Measurements from ENCODE around the gene KIF5B. TPM values are rescaled to one million over a fixed set of nuclear protein-coding genes. Genes with fewer than 3 reads are reported as not detected.
A peak's percentile ranks its signal among the peaks of the same experiment; 100 is the strongest.
"Not testable (repeated sequence)": the region's sequence is repeated elsewhere in the genome, so short reads cannot be mapped to it uniquely, and the experiment has no call there.

KIF5B gene
- total RNA-seq, 5 donors from 2014 or later (not counting 1 experiment from before 2014, with no cell fraction given) = 42.3 to 51.9 (median 44.8) TPM

DNA sequence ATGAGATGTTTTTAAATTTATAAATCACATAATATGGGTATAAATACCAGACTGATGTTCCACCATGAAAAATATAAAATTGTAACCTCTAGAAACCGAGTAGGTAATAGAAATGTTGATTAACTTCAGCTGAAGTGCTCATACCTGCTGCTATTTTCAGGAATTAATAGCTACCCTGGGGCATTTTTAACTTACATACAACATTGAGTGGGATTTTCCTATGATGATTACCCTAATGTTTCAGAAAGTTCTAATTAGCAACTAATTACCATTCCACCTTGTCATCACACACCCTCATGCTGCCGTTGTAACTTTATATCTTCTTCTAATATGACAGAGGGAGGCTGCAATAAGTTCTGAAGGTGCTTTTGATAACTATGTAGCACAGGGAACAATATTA is 74.1 kb downstream of the KIF5B start:
- DNase-seq (no peak), ATAC-seq (replicated peaks in 1 of 4) (no peak)
- Histone ChIP-seq H3K9me3 (no peaks in the 10 kb centered on the region), H3K36me3 (ENCODE audit: control insufficient read depth in 2 of 2, extremely low read depth in 1 of 2, insufficient read depth in 1 of 2, low read length in 1 of 2) (no peaks in the 10 kb centered on the region), H3K4me3 (ENCODE audit: control insufficient read depth in 1 of 2, extremely low read depth in 1 of 2, low read length in 1 of 2) (no peak overlapping the region), H3K4me1 (ENCODE audit: control insufficient read depth in 1 of 2, extremely low read depth in 1 of 2, insufficient read depth in 2 of 2, low read length in 2 of 2) (peaks cover 7 to 10% of the 10 kb centered on the region in 2 experiments), H3K27ac (ENCODE audit: low read length) (no peak overlapping the region), H3K27me3 (replicated peaks in 1 of 2; ENCODE audit: control insufficient read depth in 2 of 2, extremely low read depth in 1 of 2, insufficient read depth in 2 of 2, low read length in 1 of 2) (peaks cover 0 to 3% of the 10 kb centered on the region in 2 experiments)
- ChIA-PET POLR2A (no interaction called here), CTCF (no interaction called here)
- peaks cover 10% of the 10 kb centered on the region in 3 donors for H3K4me1 Mint-ChIP-seq
- H3K27ac Mint-ChIP-seq = no peak overlapping the region
- H3K36me3 Mint-ChIP-seq = no peaks in the 10 kb centered on the region
- no peaks in the 10 kb centered on the region for H3K27me3 Mint-ChIP-seq
- WGBS (ENCODE audit: insufficient coverage) = no CpG with 5 or more reads among the region's 2 CpGs
- H3K9me3 Mint-ChIP-seq = peaks cover 0 to 3% (median 3%) of the 10 kb centered on the region in 3 donors
- H3K4me3 Mint-ChIP-seq = no peak overlapping the region

DNA sequence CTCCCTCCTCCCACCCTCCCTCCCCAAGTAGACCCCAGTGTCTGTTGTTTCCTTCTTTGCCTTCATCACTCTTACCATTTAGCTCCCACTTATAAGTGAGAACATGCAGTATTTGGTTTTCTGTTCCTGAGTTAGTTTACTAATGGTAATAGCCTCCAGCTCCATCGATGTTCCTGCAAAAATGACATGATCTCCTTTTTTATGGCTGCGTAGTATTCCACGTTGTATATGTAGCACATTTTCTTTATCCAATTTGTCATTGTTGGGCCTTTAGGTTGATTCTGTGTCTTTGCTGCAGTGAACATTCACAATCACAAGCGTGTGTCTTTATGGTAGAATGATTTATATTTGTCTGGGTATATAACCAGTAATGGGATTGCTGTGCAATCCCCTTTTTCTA is 75.8 kb downstream of the KIF5B start:
- no CpG with 5 or more reads among the region's 4 CpGs for WGBS (ENCODE audit: insufficient coverage)
- H3K4me3 ChIP-seq (ENCODE audit: control insufficient read depth in 1 of 2, extremely low read depth in 1 of 2, low read length in 1 of 2) = no peak overlapping the region
- H3K27ac Mint-ChIP-seq = no peak overlapping the region
- ChIA-PET POLR2A (no interaction called here), CTCF (interaction anchor here in 1 of 2 donors (0.6 kb wide), 1 partner anchor 117 kb away, joined by 4 read pairs; no protein-coding TSS in a partner anchor)
- peaks cover 0 to 3% (median 3%) of the 10 kb centered on the region in 3 donors for H3K9me3 Mint-ChIP-seq
- H3K36me3 Mint-ChIP-seq = no peaks in the 10 kb centered on the region
- H3K9me3 ChIP-seq = no peaks in the 10 kb centered on the region
- DNase-seq (no peak), ATAC-seq (replicated peaks in 1 of 4) (no peak)
- peaks cover 14 to 23% (median 22%) of the 10 kb centered on the region in 3 donors for H3K4me1 Mint-ChIP-seq
- H3K27ac ChIP-seq (ENCODE audit: low read length) = no peak overlapping the region
- peaks cover 0 to 3% of the 10 kb centered on the region in 2 experiments for H3K27me3 ChIP-seq (replicated peaks in 1 of 2; ENCODE audit: control insufficient read depth in 2 of 2, extremely low read depth in 1 of 2, insufficient read depth in 2 of 2, low read length in 1 of 2)
- H3K4me1 ChIP-seq (ENCODE audit: control insufficient read depth in 1 of 2, extremely low read depth in 1 of 2, insufficient read depth in 2 of 2, low read length in 2 of 2) = peaks cover 7 to 10% of the 10 kb centered on the region in 2 experiments
- no peaks in the 10 kb centered on the region for H3K36me3 ChIP-seq (ENCODE audit: control insufficient read depth in 2 of 2, extremely low read depth in 1 of 2, insufficient read depth in 1 of 2, low read length in 1 of 2)
- H3K27me3 Mint-ChIP-seq = no peaks in the 10 kb centered on the region
- no peak overlapping the region for H3K4me3 Mint-ChIP-seq

DNA sequence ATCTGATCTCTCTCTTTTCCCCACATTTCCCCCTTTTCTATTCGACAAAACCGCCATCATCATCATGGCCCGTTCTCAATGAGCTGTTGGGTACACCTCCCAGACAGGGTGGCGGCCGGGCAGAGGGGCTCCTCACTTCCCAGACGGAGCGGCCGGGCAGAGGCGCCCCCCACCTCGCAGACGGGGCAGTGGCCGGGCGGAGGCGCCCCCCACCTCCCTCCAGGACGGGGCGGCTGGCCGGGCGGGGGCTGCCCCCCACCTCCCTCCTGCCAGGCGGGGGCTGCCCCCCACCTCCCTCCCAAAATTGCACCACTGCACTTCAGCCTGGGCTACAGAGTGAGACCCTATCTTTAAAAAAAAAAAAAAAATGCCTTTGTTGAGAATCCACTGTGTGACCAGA is 77.2 kb downstream of the KIF5B start:
- H3K4me3 ChIP-seq (ENCODE audit: control insufficient read depth in 1 of 2, extremely low read depth in 1 of 2, low read length in 1 of 2); POLR2A ChIA-PET; H3K4me3 Mint-ChIP-seq; H3K27me3 ChIP-seq (replicated peaks in 1 of 2; ENCODE audit: control insufficient read depth in 2 of 2, extremely low read depth in 1 of 2, insufficient read depth in 2 of 2, low read length in 1 of 2); H3K9me3 Mint-ChIP-seq; H3K27ac Mint-ChIP-seq; CTCF ChIA-PET; H3K36me3 ChIP-seq (ENCODE audit: control insufficient read depth in 2 of 2, extremely low read depth in 1 of 2, insufficient read depth in 1 of 2, low read length in 1 of 2); H3K9me3 ChIP-seq; H3K27me3 Mint-ChIP-seq; ATAC-seq (replicated peaks in 1 of 4); H3K27ac ChIP-seq (ENCODE audit: low read length); DNase-seq; H3K36me3 Mint-ChIP-seq: not testable (repeated sequence)
- H3K4me1 ChIP-seq (ENCODE audit: control insufficient read depth in 1 of 2, extremely low read depth in 1 of 2, insufficient read depth in 2 of 2, low read length in 2 of 2) = peaks cover 10 to 12% of the 10 kb centered on the region in 2 experiments
- no CpG with 5 or more reads among the region's 19 CpGs for WGBS (ENCODE audit: insufficient coverage)
- H3K4me1 Mint-ChIP-seq = peaks cover 23 to 31% (median 29%) of the 10 kb centered on the region in 3 donors

DNA sequence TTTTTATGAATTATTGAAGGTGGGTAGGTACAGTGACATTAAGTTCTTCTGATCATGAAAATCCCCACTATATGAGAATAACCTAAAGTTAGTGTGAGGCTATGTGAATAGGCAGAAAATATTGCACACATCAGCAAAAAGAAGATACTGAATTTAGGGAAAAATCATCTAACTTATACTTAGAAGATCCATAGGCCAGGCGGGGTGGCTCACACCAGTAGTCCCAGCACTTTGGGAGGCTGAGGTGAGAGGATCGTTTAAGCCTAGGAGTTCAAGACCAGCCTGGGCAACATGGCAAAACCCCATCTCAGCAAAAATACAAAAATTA is 78.1 kb downstream of the KIF5B start:
- H3K27ac ChIP-seq (ENCODE audit: low read length) = no peak overlapping the region
- H3K27me3 ChIP-seq (replicated peaks in 1 of 2; ENCODE audit: control insufficient read depth in 2 of 2, extremely low read depth in 1 of 2, insufficient read depth in 2 of 2, low read length in 1 of 2) = peaks cover 0 to 3% of the 10 kb centered on the region in 2 experiments
- H3K4me1 Mint-ChIP-seq = peaks cover 23 to 31% (median 29%) of the 10 kb centered on the region in 3 donors
- peaks cover 0 to 3% (median 3%) of the 10 kb centered on the region in 3 donors for H3K9me3 Mint-ChIP-seq
- H3K4me3 ChIP-seq (ENCODE audit: control insufficient read depth in 1 of 2, extremely low read depth in 1 of 2, low read length in 1 of 2) = no peak overlapping the region
- WGBS (ENCODE audit: insufficient coverage) = no CpG with 5 or more reads among the region's 2 CpGs
- no peak overlapping the region for H3K4me3 Mint-ChIP-seq
- H3K36me3 Mint-ChIP-seq = no peaks in the 10 kb centered on the region
- POLR2A ChIA-PET = no interaction called here
- no peaks in the 10 kb centered on the region for H3K36me3 ChIP-seq (ENCODE audit: control insufficient read depth in 2 of 2, extremely low read depth in 1 of 2, insufficient read depth in 1 of 2, low read length in 1 of 2)
- H3K27ac Mint-ChIP-seq = no peak overlapping the region
- DNase-seq (no peak), ATAC-seq (replicated peaks in 1 of 4) (no peak)
- CTCF ChIA-PET = no interaction called here
- H3K4me1 ChIP-seq (ENCODE audit: control insufficient read depth in 1 of 2, extremely low read depth in 1 of 2, insufficient read depth in 2 of 2, low read length in 2 of 2) = peaks cover 10 to 12% of the 10 kb centered on the region in 2 experiments
- H3K27me3 Mint-ChIP-seq = no peaks in the 10 kb centered on the region
- no peaks in the 10 kb centered on the region for H3K9me3 ChIP-seq

GRCh38 chr10:31977440-31978155 is 78.6 kb downstream of the KIF5B start:
- Mint-ChIP-seq H3K36me3 (no peaks in the 10 kb centered on the region), H3K4me3 (no peak overlapping the region), H3K4me1 (peaks cover 23 to 31% (median 29%) of the 10 kb centered on the region in 3 donors), H3K27me3 (no peaks in the 10 kb centered on the region), H3K27ac (no peak overlapping the region), H3K9me3 (peaks cover 0 to 3% (median 3%) of the 10 kb centered on the region in 3 donors)
- DNase-seq (peak in 1 of 35 experiments; percentile 10), ATAC-seq (replicated peaks in 1 of 4) (peak in 2 of 4 experiments; percentile 36 to 47)
- Histone ChIP-seq H3K4me1 (ENCODE audit: control insufficient read depth in 1 of 2, extremely low read depth in 1 of 2, insufficient read depth in 2 of 2, low read length in 2 of 2) (peaks cover 10 to 12% of the 10 kb centered on the region in 2 experiments), H3K27me3 (replicated peaks in 1 of 2; ENCODE audit: control insufficient read depth in 2 of 2, extremely low read depth in 1 of 2, insufficient read depth in 2 of 2, low read length in 1 of 2) (peaks cover 0 to 3% of the 10 kb centered on the region in 2 experiments), H3K4me3 (ENCODE audit: control insufficient read depth in 1 of 2, extremely low read depth in 1 of 2, low read length in 1 of 2) (no peak overlapping the region), H3K9me3 (no peaks in the 10 kb centered on the region), H3K27ac (ENCODE audit: low read length) (no peak overlapping the region), H3K36me3 (ENCODE audit: control insufficient read depth in 2 of 2, extremely low read depth in 1 of 2, insufficient read depth in 1 of 2, low read length in 1 of 2) (no peaks in the 10 kb centered on the region)
- no CpG with 5 or more reads among the region's 5 CpGs for WGBS (ENCODE audit: insufficient coverage)
- CTCF ChIA-PET = no interaction called here
- POLR2A ChIA-PET = interaction anchor here in 1 of 2 donors (0.6 kb wide), 1 partner anchor 356 kb away, joined by 4 read pairs; no protein-coding TSS in a partner anchor

DNA sequence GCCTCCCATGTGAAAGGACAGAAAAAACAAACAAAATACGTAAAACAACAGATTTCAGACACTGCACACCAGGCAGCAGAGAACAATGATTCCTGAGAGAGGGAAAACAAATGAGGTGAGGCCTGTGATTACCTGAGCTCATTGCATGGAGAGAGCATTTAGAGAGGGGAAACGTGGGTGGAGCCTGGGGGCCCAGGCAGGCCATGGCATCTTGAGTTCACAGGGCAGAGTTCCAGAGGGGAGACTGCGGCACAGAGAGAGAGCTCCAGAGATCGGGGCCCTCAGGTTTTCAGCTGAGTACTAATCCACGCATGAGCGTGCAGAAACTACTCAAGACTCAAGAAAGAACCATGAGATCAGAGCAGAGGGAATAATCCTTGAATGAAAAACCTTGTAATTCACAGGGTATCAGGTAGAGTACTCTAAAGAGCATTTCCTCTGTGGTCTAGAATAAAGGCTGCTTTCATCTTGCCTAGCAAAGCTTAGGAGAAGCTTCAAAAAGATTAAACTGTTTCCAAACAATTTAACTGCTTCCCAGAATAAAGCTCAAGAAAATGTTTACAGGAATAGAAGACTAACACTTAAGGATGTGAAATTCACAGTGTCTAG is 81.0 kb downstream of the KIF5B start:
- no peaks in the 10 kb centered on the region for H3K9me3 ChIP-seq
- POLR2A ChIA-PET = interaction anchor here in 1 of 2 donors (0.6 kb wide), 1 partner anchor 19 kb away, joined by 3 read pairs; no protein-coding TSS in a partner anchor
- no peak overlapping the region for H3K4me3 ChIP-seq (ENCODE audit: control insufficient read depth in 1 of 2, extremely low read depth in 1 of 2, low read length in 1 of 2)
- DNase-seq (peak in 1 of 35 experiments; percentile 5), ATAC-seq (replicated peaks in 1 of 4) (peak; percentile 15 to 77 (median 44))
- no peaks in the 10 kb centered on the region for H3K36me3 Mint-ChIP-seq
- H3K27ac Mint-ChIP-seq = no peak overlapping the region
- H3K36me3 ChIP-seq (ENCODE audit: control insufficient read depth in 2 of 2, extremely low read depth in 1 of 2, insufficient read depth in 1 of 2, low read length in 1 of 2) = no peaks in the 10 kb centered on the region
- H3K4me1 ChIP-seq (ENCODE audit: control insufficient read depth in 1 of 2, extremely low read depth in 1 of 2, insufficient read depth in 2 of 2, low read length in 2 of 2) = peaks cover 10 to 12% of the 10 kb centered on the region in 2 experiments
- H3K4me3 Mint-ChIP-seq = peak overlapping the region in 1 of 3 donors; percentile 4
- no peak overlapping the region for H3K27ac ChIP-seq (ENCODE audit: low read length)
- H3K9me3 Mint-ChIP-seq = no peaks in the 10 kb centered on the region
- H3K27me3 Mint-ChIP-seq = no peaks in the 10 kb centered on the region
- peaks cover 23 to 31% (median 29%) of the 10 kb centered on the region in 3 donors for H3K4me1 Mint-ChIP-seq
- WGBS (ENCODE audit: insufficient coverage) = 51% methylated on average over 3 of the region's 6 CpGs
- peaks cover 0 to 3% of the 10 kb centered on the region in 2 experiments for H3K27me3 ChIP-seq (replicated peaks in 1 of 2; ENCODE audit: control insufficient read depth in 2 of 2, extremely low read depth in 1 of 2, insufficient read depth in 2 of 2, low read length in 1 of 2)
- CTCF ChIA-PET = interaction anchor here in 1 of 2 donors (0.5 kb wide), 1 partner anchor 53 kb away, joined by 3 read pairs; no protein-coding TSS in a partner anchor

Measured in T-cell (primary cell).